ENCODE results near the gene MYO18B.

Gene MYO18B

DNA sequence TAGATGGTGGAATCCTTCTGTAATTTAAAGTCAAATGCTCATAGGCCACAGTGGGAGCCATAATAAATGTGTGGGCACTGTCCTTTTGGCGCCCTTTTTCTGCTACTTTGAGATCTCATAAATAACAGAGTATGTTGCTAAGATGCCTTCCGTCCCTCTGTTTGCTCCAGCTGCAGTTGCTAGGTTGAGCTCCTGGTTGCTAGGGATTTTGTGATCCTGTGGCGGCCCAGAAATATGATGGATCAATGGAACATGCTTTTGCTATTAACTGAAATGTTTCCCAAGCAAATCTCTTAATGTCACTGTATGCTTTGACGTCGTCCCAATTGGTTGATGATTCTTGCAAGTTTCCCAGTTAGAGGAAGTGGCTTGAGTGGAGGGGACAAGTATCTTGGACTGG is 53.5 kb downstream of the MYO18B start:
- TF ChIP-seq, protein P1, sequence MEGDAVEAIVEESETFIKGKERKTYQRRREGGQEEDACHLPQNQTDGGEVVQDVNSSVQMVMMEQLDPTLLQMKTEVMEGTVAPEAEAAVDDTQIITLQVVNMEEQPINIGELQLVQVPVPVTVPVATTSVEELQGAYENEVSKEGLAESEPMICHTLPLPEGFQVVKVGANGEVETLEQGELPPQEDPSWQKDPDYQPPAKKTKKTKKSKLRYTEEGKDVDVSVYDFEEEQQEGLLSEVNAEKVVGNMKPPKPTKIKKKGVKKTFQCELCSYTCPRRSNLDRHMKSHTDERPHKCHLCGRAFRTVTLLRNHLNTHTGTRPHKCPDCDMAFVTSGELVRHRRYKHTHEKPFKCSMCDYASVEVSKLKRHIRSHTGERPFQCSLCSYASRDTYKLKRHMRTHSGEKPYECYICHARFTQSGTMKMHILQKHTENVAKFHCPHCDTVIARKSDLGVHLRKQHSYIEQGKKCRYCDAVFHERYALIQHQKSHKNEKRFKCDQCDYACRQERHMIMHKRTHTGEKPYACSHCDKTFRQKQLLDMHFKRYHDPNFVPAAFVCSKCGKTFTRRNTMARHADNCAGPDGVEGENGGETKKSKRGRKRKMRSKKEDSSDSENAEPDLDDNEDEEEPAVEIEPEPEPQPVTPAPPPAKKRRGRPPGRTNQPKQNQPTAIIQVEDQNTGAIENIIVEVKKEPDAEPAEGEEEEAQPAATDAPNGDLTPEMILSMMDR (IDR thresholded peaks at IDR 0.05; ENCODE audit: insufficient read depth, low read length, poor library complexity, severe bottlenecking), result no peak
- Histone ChIP-seq H3K27me3 (replicated peaks; ENCODE audit: control insufficient read depth, insufficient read depth, low read length) (no peaks in the 10 kb centered on the region; the same call in 1 of the 2 replicates), H3K4me3 (replicated peaks; ENCODE audit: low read depth, low read length) (no peak overlapping the region), H3K36me3 (ENCODE audit: control insufficient read depth, insufficient read depth, low read length) (no peaks in the 10 kb centered on the region)
- DNase-seq (ENCODE audit: extremely low read depth, insufficient read length), result no peak

DNA sequence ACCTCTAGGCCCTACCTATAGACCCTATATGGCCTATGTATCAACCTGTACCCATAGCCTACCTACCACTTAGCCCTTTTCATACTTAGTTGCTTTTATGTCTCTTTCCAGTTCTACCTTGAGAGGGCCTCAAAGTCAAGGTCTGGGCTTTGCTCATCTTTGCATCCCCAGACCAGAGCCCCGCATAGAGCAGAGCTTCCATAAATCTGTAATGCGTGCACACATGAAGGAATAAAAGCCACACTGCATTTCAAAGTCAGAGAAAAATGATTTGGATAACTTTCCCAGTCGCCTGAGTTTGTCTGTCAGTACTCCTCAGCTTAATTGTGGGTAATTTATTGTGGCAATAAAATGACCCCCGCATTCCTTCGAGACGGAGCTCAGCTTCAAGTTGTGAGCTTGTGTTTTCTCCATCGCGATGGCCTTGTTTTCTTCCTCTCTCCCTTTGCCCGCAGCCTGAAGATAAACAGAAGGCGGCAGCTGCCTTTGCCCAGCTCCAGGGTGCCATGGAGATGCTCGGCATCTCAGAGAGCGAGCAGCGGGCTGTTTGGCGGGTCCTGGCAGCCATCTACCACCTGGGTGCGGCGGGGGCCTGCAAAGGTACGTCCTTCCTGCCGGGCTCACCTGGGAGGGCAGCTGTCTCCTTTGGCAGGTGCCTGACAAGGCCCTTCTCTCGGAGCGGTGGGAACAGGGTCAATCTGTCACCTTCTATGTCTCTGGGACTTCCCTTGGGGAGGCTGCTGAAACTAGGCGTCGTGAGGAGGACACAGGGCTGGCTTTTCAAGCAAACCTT is 55.7 kb downstream of the MYO18B start:
- TF ChIP-seq, protein P1 (IDR thresholded peaks at IDR 0.05; ENCODE audit: insufficient read depth, low read length, poor library complexity, severe bottlenecking), result no peak
- no peaks in the 10 kb centered on the region; the same call in 1 of the 2 replicates for H3K27me3 ChIP-seq (replicated peaks; ENCODE audit: control insufficient read depth, insufficient read depth, low read length)
- H3K36me3 ChIP-seq (ENCODE audit: control insufficient read depth, insufficient read depth, low read length), result no peaks in the 10 kb centered on the region
- no peak overlapping the region for H3K4me3 ChIP-seq (replicated peaks; ENCODE audit: low read depth, low read length)
- no peak for DNase-seq (ENCODE audit: extremely low read depth, insufficient read length)

DNA sequence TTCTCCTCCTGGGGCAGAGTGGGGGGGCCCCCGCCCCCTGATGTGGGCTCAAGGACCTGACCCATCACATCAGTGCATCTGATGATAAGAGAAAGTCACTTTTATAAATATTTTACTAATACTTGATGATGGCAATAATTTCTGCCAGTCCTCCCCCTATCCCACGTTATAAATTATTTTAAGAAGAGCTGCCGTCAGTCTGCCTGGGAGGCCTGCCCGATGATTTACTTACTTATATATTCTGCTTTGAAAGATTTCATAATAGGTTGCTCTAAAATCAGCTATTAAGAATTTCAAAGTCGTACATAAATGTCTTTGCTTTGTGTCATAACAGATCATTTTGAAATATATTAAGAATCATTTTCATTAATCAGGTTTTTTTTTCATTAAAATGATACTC is 58.8 kb downstream of the MYO18B start:
- TF ChIP-seq, protein P1 (IDR thresholded peaks at IDR 0.05; ENCODE audit: insufficient read depth, low read length, poor library complexity, severe bottlenecking), result no peak
- H3K4me3 ChIP-seq (replicated peaks; ENCODE audit: low read depth, low read length), result no peak overlapping the region
- no peaks in the 10 kb centered on the region for H3K36me3 ChIP-seq (ENCODE audit: control insufficient read depth, insufficient read depth, low read length)
- no peaks in the 10 kb centered on the region; the same call in none of the 2 replicates for H3K27me3 ChIP-seq (replicated peaks; ENCODE audit: control insufficient read depth, insufficient read depth, low read length)
- no peak for DNase-seq (ENCODE audit: extremely low read depth, insufficient read length)

DNA sequence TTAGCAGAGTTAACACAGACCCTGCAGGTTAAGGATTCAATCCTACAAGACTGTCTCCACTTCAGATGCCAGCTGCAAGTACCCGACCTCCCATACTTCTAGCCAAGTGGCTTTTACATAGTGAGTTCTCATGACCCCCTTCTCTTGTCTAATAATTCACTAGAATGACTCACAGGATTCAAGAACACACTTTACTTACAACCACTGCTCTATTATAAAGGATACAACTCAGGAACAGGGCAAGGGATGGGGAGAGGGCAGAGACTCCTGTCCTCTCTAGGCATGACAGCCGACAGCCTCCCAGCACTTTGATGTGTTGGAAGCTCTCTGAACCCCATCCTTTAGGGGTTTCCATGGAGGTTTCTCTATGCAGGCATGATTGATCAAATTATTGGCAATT is 60.0 kb downstream of the MYO18B start:
- no peak overlapping the region for H3K4me3 ChIP-seq (replicated peaks; ENCODE audit: low read depth, low read length)
- no peaks in the 10 kb centered on the region for H3K36me3 ChIP-seq (ENCODE audit: control insufficient read depth, insufficient read depth, low read length)
- no peak for DNase-seq (ENCODE audit: extremely low read depth, insufficient read length)
- no peaks in the 10 kb centered on the region; the same call in none of the 2 replicates for H3K27me3 ChIP-seq (replicated peaks; ENCODE audit: control insufficient read depth, insufficient read depth, low read length)
- TF ChIP-seq, protein P1 (IDR thresholded peaks at IDR 0.05; ENCODE audit: insufficient read depth, low read length, poor library complexity, severe bottlenecking), result no peak

DNA sequence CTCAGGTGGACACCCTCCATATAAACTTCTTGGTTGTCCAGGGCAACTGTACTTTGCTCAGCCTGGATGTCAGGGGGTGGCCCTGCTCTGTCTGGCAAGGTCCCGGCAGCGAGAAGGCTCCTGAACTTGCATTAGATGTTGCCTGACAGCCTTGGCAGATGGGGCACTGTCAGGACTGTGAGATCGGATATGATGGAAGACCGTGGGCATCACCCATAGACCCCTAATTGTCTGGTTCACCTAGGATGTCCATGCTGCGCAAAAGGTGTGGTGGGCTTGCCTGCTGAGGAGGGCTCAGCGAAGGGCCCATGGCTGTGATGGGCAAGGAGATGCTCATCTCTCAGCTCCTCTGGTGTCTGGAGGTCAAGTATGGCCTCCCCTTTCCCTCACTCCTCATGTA is 62.7 kb downstream of the MYO18B start:
- TF ChIP-seq, protein P1 (IDR thresholded peaks at IDR 0.05; ENCODE audit: insufficient read depth, low read length, poor library complexity, severe bottlenecking), result no peak
- no peak for DNase-seq (ENCODE audit: extremely low read depth, insufficient read length)
- Histone ChIP-seq H3K27me3 (replicated peaks; ENCODE audit: control insufficient read depth, insufficient read depth, low read length) (no peaks in the 10 kb centered on the region; the same call in 1 of the 2 replicates), H3K36me3 (ENCODE audit: control insufficient read depth, insufficient read depth, low read length) (no peaks in the 10 kb centered on the region), H3K4me3 (replicated peaks; ENCODE audit: low read depth, low read length) (no peak overlapping the region)

All from GM06990 (cell line).